ENCODE results near the gene NCKIPSD.

The NCKIPSD gene

DNA sequence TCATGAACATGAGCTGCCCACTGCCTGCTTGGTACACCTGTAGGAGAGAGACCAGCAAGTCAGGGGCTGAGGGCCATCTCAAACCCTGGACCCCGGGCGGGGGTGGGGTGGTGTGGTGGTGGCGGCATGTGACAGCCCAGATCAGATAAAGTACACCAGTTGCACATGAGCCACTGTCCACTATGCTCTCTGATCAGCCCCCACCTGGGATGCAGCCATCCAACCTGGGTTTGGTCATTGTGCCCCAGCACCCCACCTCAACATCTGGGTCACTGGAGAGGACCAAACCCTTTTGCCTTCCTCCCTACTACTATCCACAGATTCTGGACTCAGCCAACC lies 3.0 kb upstream of the NCKIPSD start:
- WGBS: 100% methylated on average over 3 of the region's 3 CpGs
- Histone ChIP-seq H3K36me3 (ENCODE audit: control insufficient read depth in 1 of 2, insufficient read depth in 2 of 2, low read depth in 1 of 2, low read length in 2 of 2) (peaks cover 63 to 64% of the 10 kb centered on the region in 2 experiments), H2BK5ac (ENCODE audit: low read depth, low read length, poor library complexity, severe bottlenecking) (no peak overlapping the region)

GRCh38 chr3:48688032-48688736 lies 2.5 kb upstream of the NCKIPSD start:
- Histone ChIP-seq H3K9ac (ENCODE audit: low read length) (no peak overlapping the region), H3K9me3 (ENCODE audit: control insufficient read depth, low read length) (no peaks in the 10 kb centered on the region), H2BK15ac (ENCODE audit: low read depth, poor library complexity, severe bottlenecking) (no peak overlapping the region), H3K18ac (ENCODE audit: low read depth in 1 of 2, low read length in 2 of 2) (no peak overlapping the region), H3K4me1 (ENCODE audit: control insufficient read depth, insufficient read depth, low read depth, low read length) (peaks cover 33% of the 10 kb centered on the region), H2AK5ac (ENCODE audit: low read length, severe bottlenecking) (no peak overlapping the region), H3K36me3 (ENCODE audit: control insufficient read depth in 1 of 2, insufficient read depth in 2 of 2, low read depth in 1 of 2, low read length in 2 of 2) (peaks cover 59% of the 10 kb centered on the region in 2 experiments), H2AFZ (ENCODE audit: low read depth, low read length) (no peak overlapping the region), H3K4ac (ENCODE audit: low read depth in 1 of 2, low read length in 2 of 2) (no peak overlapping the region), H3K27me3 (ENCODE audit: control insufficient read depth in 1 of 2, insufficient read depth in 1 of 2, low read length in 2 of 2) (no peaks in the 10 kb centered on the region), H3K23ac (ENCODE audit: low read length in 2 of 2) (peak overlapping the region in 1 of 2 experiments; percentile 67), H4K91ac (ENCODE audit: low read length) (no peak overlapping the region), H3K14ac (ENCODE audit: low read length in 2 of 2) (no peak overlapping the region), H3K27ac (ENCODE audit: low read length, poor library complexity, severe bottlenecking) (no peak overlapping the region), H3K4me2 (ENCODE audit: low read length, poor library complexity, severe bottlenecking) (no peak overlapping the region), H3K79me1 (replicated peaks; ENCODE audit: low read length, poor library complexity, severe bottlenecking) (peaks cover 31% of the 10 kb centered on the region), H2BK5ac (ENCODE audit: low read depth, low read length, poor library complexity, severe bottlenecking) (no peak overlapping the region), H4K8ac (ENCODE audit: low read length) (peak overlapping the region; percentile 0), H2BK12ac (ENCODE audit: low read length in 2 of 2) (peak overlapping the region in 1 of 2 experiments; percentile 10), H3K4me3 (ENCODE audit: insufficient read depth in 1 of 2, low read depth in 1 of 2, low read length in 2 of 2) (no peak overlapping the region), H2BK120ac (ENCODE audit: low read depth, low read length) (no peak overlapping the region)
- WGBS: 93% methylated on average over 18 of the region's 18 CpGs
- peak; percentile 61 for DNase-seq

More for the DNA sequence above, 3.0 kb upstream of the NCKIPSD start:
- H3K9me3 ChIP-seq (ENCODE audit: control insufficient read depth, low read length): no peaks in the 10 kb centered on the region
- H2BK15ac ChIP-seq (ENCODE audit: low read depth, poor library complexity, severe bottlenecking): no peak overlapping the region
- H3K14ac ChIP-seq (ENCODE audit: low read length in 2 of 2): no peak overlapping the region
- H3K27ac ChIP-seq (ENCODE audit: low read length, poor library complexity, severe bottlenecking): no peak overlapping the region
- H3K4me2 ChIP-seq (ENCODE audit: low read length, poor library complexity, severe bottlenecking): no peak overlapping the region
- H3K4me3 ChIP-seq (ENCODE audit: insufficient read depth in 1 of 2, low read depth in 1 of 2, low read length in 2 of 2): no peak overlapping the region
- H3K27me3 ChIP-seq (ENCODE audit: control insufficient read depth in 1 of 2, insufficient read depth in 1 of 2, low read length in 2 of 2): no peaks in the 10 kb centered on the region
- H2AK5ac ChIP-seq (ENCODE audit: low read length, severe bottlenecking): no peak overlapping the region
- no peak for DNase-seq
- H3K4me1 ChIP-seq (ENCODE audit: control insufficient read depth, insufficient read depth, low read depth, low read length): peaks cover 29% of the 10 kb centered on the region
- H2BK120ac ChIP-seq (ENCODE audit: low read depth, low read length): no peak overlapping the region
- no peak overlapping the region for H3K18ac ChIP-seq (ENCODE audit: low read depth in 1 of 2, low read length in 2 of 2)
- no peak overlapping the region for H3K4ac ChIP-seq (ENCODE audit: low read depth in 1 of 2, low read length in 2 of 2)
- H4K8ac ChIP-seq (ENCODE audit: low read length): peak overlapping the region; percentile 0
- no peak overlapping the region for H4K91ac ChIP-seq (ENCODE audit: low read length)
- H3K79me1 ChIP-seq (replicated peaks; ENCODE audit: low read length, poor library complexity, severe bottlenecking): peaks cover 31% of the 10 kb centered on the region
- H2AFZ ChIP-seq (ENCODE audit: low read depth, low read length): no peak overlapping the region
- H3K23ac ChIP-seq (ENCODE audit: low read length in 2 of 2): no peak overlapping the region
- H3K9ac ChIP-seq (ENCODE audit: low read length): no peak overlapping the region
- H2BK12ac ChIP-seq (ENCODE audit: low read length in 2 of 2): no peak overlapping the region

DNA sequence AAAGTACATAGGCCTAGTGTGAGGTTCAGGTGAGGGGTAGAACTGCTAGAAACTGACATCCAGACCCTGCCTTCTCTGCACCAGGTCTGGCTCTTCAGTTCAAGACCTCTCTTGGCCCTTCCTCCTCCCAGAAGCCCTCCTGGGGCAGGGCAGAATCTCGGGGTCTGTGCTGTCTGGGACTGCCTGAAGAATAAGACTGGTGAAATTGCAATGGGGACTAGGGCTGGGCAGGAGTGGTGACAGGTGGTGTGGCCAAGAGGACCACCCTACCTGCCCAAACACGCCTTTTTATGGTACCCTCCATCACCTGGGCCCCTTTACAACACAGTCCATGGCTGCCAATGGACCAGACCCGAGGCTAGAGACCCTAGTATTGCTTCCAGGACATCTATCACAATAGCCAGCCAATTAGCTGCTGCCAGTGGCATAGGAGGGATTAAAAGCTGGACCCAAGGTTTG lies 1.5 kb upstream of the NCKIPSD start:
- no peak for DNase-seq
- no peak overlapping the region for H3K14ac ChIP-seq (ENCODE audit: low read length in 2 of 2)
- H4K91ac ChIP-seq (ENCODE audit: low read length): no peak overlapping the region
- no peak overlapping the region for H3K4me3 ChIP-seq (ENCODE audit: insufficient read depth in 1 of 2, low read depth in 1 of 2, low read length in 2 of 2)
- no peak overlapping the region for H3K9ac ChIP-seq (ENCODE audit: low read length)
- no peak overlapping the region for H3K18ac ChIP-seq (ENCODE audit: low read depth in 1 of 2, low read length in 2 of 2)
- no peak overlapping the region for H2BK5ac ChIP-seq (ENCODE audit: low read depth, low read length, poor library complexity, severe bottlenecking)
- no peak overlapping the region for H2AFZ ChIP-seq (ENCODE audit: low read depth, low read length)
- H3K23ac ChIP-seq (ENCODE audit: low read length in 2 of 2): no peak overlapping the region
- no peak overlapping the region for H4K8ac ChIP-seq (ENCODE audit: low read length)
- no peak overlapping the region for H3K4ac ChIP-seq (ENCODE audit: low read depth in 1 of 2, low read length in 2 of 2)
- H3K9me3 ChIP-seq (ENCODE audit: control insufficient read depth, low read length): no peaks in the 10 kb centered on the region
- H3K4me2 ChIP-seq (ENCODE audit: low read length, poor library complexity, severe bottlenecking): no peak overlapping the region
- peaks cover 39% of the 10 kb centered on the region for H3K4me1 ChIP-seq (ENCODE audit: control insufficient read depth, insufficient read depth, low read depth, low read length)
- H2AK5ac ChIP-seq (ENCODE audit: low read length, severe bottlenecking): no peak overlapping the region
- H3K27ac ChIP-seq (ENCODE audit: low read length, poor library complexity, severe bottlenecking): peak overlapping the region; percentile 13
- H3K27me3 ChIP-seq (ENCODE audit: control insufficient read depth in 1 of 2, insufficient read depth in 1 of 2, low read length in 2 of 2): no peaks in the 10 kb centered on the region
- 96% methylated on average over 2 of the region's 3 CpGs for WGBS
- peaks cover 51 to 59% of the 10 kb centered on the region in 2 experiments for H3K36me3 ChIP-seq (ENCODE audit: control insufficient read depth in 1 of 2, insufficient read depth in 2 of 2, low read depth in 1 of 2, low read length in 2 of 2)
- H2BK120ac ChIP-seq (ENCODE audit: low read depth, low read length): no peak overlapping the region
- no peak overlapping the region for H2BK12ac ChIP-seq (ENCODE audit: low read length in 2 of 2)
- H3K79me1 ChIP-seq (replicated peaks; ENCODE audit: low read length, poor library complexity, severe bottlenecking): peaks cover 32% of the 10 kb centered on the region
- no peak overlapping the region for H2BK15ac ChIP-seq (ENCODE audit: low read depth, poor library complexity, severe bottlenecking)

DNA sequence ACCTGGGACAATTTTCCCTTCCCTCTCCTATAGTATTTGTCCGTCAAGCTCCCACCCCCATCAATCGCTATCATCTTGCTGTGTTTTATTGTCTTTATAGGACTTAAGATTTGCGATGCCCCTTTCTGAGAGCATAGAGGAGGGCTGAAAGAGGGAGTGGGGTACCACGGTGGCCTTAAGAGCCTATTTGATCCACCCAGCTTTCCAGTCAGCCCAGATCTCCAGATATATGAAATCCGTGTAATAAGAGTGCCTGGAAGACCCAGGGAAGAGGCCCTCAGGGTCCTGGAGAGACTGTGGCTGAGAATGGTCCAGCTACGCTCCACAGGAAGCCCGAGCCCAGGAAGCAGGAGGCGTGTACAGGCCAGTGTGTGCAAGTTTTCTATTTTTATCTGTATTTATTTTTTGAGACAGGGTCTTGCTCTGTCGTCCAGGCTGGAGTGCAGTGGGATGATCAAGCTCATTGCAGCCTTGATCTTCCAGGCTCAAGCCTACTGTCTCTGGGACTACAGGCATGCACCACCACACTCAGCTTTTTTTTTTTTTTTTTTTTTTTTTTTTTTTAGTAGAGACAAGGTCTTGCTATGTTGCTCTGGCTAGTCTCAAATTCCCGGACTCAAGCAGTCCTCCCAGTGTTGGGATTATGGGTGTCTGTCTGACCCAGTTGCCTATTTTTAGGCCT lies 964 bp upstream of the NCKIPSD start:
- Histone ChIP-seq H3K4me3 (ENCODE audit: insufficient read depth in 1 of 2, low read depth in 1 of 2, low read length in 2 of 2) (peak overlapping the region in 1 of 2 experiments; percentile 96), H3K79me1 (replicated peaks; ENCODE audit: low read length, poor library complexity, severe bottlenecking) (peaks cover 37% of the 10 kb centered on the region), H3K23ac (ENCODE audit: low read length in 2 of 2) (no peak overlapping the region), H3K27me3 (ENCODE audit: control insufficient read depth in 1 of 2, insufficient read depth in 1 of 2, low read length in 2 of 2) (no peaks in the 10 kb centered on the region), H3K9me3 (ENCODE audit: control insufficient read depth, low read length) (no peaks in the 10 kb centered on the region), H3K18ac (ENCODE audit: low read depth in 1 of 2, low read length in 2 of 2) (no peak overlapping the region), H3K9ac (ENCODE audit: low read length) (peak overlapping the region; percentile 92), H4K91ac (ENCODE audit: low read length) (no peak overlapping the region), H4K8ac (ENCODE audit: low read length) (no peak overlapping the region), H2AK5ac (ENCODE audit: low read length, severe bottlenecking) (no peak overlapping the region), H3K27ac (ENCODE audit: low read length, poor library complexity, severe bottlenecking) (peak overlapping the region; percentile 45), H3K4ac (ENCODE audit: low read depth in 1 of 2, low read length in 2 of 2) (no peak overlapping the region), H2BK120ac (ENCODE audit: low read depth, low read length) (no peak overlapping the region), H3K36me3 (ENCODE audit: control insufficient read depth in 1 of 2, insufficient read depth in 2 of 2, low read depth in 1 of 2, low read length in 2 of 2) (peaks cover 52 to 59% of the 10 kb centered on the region in 2 experiments), H3K4me2 (ENCODE audit: low read length, poor library complexity, severe bottlenecking) (no peak overlapping the region), H2BK5ac (ENCODE audit: low read depth, low read length, poor library complexity, severe bottlenecking) (no peak overlapping the region), H2BK15ac (ENCODE audit: low read depth, poor library complexity, severe bottlenecking) (no peak overlapping the region), H2BK12ac (ENCODE audit: low read length in 2 of 2) (peak overlapping the region in 1 of 2 experiments; percentile 11), H3K4me1 (ENCODE audit: control insufficient read depth, insufficient read depth, low read depth, low read length) (peaks cover 39% of the 10 kb centered on the region), H2AFZ (ENCODE audit: low read depth, low read length) (no peak overlapping the region), H3K14ac (ENCODE audit: low read length in 2 of 2) (no peak overlapping the region)
- DNase-seq: peak; percentile 51
- 47% methylated on average over 6 of the region's 10 CpGs for WGBS

All from mesenchymal stem cell (in vitro differentiated cells and primary cell).